ENCODE measurements around the gene TNMD. TPM values are rescaled to one million over a fixed set of nuclear protein-coding genes. Genes with fewer than 3 reads are reported as not detected.

Gene TNMD
- total and polyA plus RNA-seq, 3 donors from 2014 or later: 0.55 TPM; not detected in 2

DNA sequence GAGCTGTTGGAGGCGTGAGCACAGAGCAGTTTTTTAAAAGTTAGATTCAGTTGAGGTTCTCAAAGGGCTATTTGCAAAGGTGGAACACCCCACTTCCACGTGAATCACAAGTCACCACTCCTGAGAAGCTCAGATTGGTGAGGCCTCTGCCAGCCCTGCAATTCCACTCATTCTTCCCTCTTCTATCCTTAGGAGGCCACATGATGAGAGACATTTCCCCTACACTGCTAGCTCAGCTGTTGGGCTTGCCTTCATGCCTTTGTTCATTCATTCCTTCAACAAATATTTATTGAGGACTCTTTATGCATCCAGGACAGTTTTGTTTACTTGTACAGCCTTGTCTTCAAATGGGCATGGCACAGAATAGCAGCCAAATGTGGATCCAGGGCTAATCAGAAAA is 63.0 kb downstream of the TNMD start:
- no peaks in the 10 kb centered on the region for H3K36me3 ChIP-seq (ENCODE audit: low read depth, missing control alignments)
- H3K9me3 ChIP-seq: no peaks in the 10 kb centered on the region
- H3K27me3 ChIP-seq: no peaks in the 10 kb centered on the region
- no peak overlapping the region for H3K27ac ChIP-seq
- no peaks in the 10 kb centered on the region for H3K4me1 ChIP-seq
- 59 to 75% methylated on average over 2 of the region's 2 CpGs for WGBS, 2 donors
- no peak overlapping the region for H3K4me3 ChIP-seq
- TF ChIP-seq POLR2A (IDR thresholded peaks at IDR 0.05): no peak
- TF ChIP-seq, protein P1, sequence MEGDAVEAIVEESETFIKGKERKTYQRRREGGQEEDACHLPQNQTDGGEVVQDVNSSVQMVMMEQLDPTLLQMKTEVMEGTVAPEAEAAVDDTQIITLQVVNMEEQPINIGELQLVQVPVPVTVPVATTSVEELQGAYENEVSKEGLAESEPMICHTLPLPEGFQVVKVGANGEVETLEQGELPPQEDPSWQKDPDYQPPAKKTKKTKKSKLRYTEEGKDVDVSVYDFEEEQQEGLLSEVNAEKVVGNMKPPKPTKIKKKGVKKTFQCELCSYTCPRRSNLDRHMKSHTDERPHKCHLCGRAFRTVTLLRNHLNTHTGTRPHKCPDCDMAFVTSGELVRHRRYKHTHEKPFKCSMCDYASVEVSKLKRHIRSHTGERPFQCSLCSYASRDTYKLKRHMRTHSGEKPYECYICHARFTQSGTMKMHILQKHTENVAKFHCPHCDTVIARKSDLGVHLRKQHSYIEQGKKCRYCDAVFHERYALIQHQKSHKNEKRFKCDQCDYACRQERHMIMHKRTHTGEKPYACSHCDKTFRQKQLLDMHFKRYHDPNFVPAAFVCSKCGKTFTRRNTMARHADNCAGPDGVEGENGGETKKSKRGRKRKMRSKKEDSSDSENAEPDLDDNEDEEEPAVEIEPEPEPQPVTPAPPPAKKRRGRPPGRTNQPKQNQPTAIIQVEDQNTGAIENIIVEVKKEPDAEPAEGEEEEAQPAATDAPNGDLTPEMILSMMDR (IDR thresholded peaks at IDR 0.05): no peak
- intact Hi-C loops (cut with DNase I; ENCODE audit: low total_unique reads): no loop called here
- DNase-seq: no peak

DNA sequence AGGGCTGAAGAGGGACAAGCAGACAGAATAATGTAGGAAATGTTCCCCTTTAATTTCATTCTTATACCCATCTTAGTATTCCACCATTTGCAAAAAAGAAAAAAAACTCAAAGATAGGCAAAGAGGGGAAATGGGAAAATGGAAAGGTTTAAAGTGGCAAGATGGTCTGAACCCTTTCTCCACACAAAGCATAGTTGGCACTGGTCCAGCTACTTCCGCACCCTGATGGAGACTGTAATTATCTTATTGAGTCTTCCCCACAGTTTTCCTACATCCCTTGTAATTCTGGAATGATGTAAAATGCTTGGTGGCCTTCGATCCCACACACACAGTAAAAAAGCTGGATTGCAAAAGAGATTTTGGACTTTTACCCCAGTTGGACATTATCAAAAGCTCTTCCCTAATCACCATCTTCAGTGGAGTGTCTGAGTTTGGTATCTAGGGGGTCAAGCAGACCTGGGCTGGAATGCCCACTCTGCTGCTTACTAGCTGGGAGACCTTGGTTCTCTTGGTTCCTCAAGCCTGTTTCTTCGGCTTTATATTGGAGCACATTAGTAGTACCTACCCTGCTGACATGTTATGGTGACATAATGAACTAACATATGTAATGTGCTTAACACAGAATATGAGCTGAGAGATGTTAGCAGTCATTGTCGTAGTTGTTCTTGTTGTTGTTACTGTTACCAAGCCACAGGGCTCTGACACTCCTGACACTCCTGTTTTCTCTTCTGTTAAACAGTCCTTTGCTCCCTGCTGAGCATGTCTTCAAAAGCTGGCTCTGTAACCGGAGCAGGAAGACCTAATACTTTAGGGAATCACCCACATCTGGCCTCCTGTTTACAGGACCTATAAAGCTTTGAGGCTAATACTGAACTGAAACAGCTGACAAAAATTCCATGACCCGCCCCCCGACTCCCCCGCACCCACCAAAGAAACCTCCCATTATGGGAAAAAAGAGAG is 64.0 kb downstream of the TNMD start:
- WGBS, 2 donors: 48 to 53% methylated on average over 6 to 8 of the region's 8 CpGs
- no peaks in the 10 kb centered on the region for H3K27me3 ChIP-seq
- H3K9me3 ChIP-seq: no peaks in the 10 kb centered on the region
- intact Hi-C loops (cut with DNase I; ENCODE audit: low total_unique reads): no loop called here
- DNase-seq: no peak
- no peaks in the 10 kb centered on the region for H3K36me3 ChIP-seq (ENCODE audit: low read depth, missing control alignments)
- TF ChIP-seq, protein P1 (IDR thresholded peaks at IDR 0.05): no peak
- TF ChIP-seq POLR2A (IDR thresholded peaks at IDR 0.05): no peak
- peak overlapping the region in 1 of 2 donors; percentile 83 for H3K27ac ChIP-seq
- no peak overlapping the region for H3K4me3 ChIP-seq
- no peaks in the 10 kb centered on the region for H3K4me1 ChIP-seq

Other genes with a start within 250 kb of the TNMD start
- 1 to 10 TPM; 3.4 to 4.5 TPM for gene PCDH19, start 174.7 kb upstream of the TNMD start, total RNA-seq
- 1.9 TPM for gene PCDH19, start 174.7 kb upstream of the TNMD start, polyA plus RNA-seq (ENCODE audit: insufficient read depth, low read depth, low replicate concordance)
- gene TSPAN6, start 51.9 kb downstream of the TNMD start, total RNA-seq: 100 to 1,000 TPM in 1 of 2 donors, 10 to 100 TPM in 1; 47.3 to 133 TPM
- 77.3 TPM for gene TSPAN6, start 51.9 kb downstream of the TNMD start, polyA plus RNA-seq (ENCODE audit: insufficient read depth, low read depth, low replicate concordance)
- 1 to 10 TPM; 1.4 to 5.0 TPM for gene SRPX2, start 59.3 kb downstream of the TNMD start, total RNA-seq
- gene SRPX2, start 59.3 kb downstream of the TNMD start, polyA plus RNA-seq (ENCODE audit: insufficient read depth, low read depth, low replicate concordance): 8.3 TPM
- gene SYTL4, start 147.2 kb downstream of the TNMD start, total RNA-seq: 10 to 100 TPM; 51.4 to 64.7 TPM
- 26.3 TPM for gene SYTL4, start 147.2 kb downstream of the TNMD start, polyA plus RNA-seq (ENCODE audit: insufficient read depth, low read depth, low replicate concordance)
- gene CSTF2, start 235.5 kb downstream of the TNMD start, total RNA-seq: 10 to 100 TPM; 42.2 to 44.4 TPM
- gene CSTF2, start 235.5 kb downstream of the TNMD start, polyA plus RNA-seq (ENCODE audit: insufficient read depth, low read depth, low replicate concordance): 33.2 TPM

Data from testis (tissue), 3 donors.